K562 (cell line): ENCODE measurements around the gene SLBP.

ENCODE experiments used
- ELF1 ChIP-seq: fragments of 200-800 bp; sonication (Bioruptor generic); IDR thresholded peaks from 2 replicates; pipeline ENCODE4 v1.6.1; 2016; ENCODE audit warnings: missing genetic modification characterization, missing compliant biosample characterization
- ESRRA ChIP-seq: fragments of 450-650 bp; IDR thresholded peaks from 2 replicates; pipeline ENCODE4 v1.6.1; 2014; ENCODE audit warnings: low read depth, mild to moderate bottlenecking, moderate library complexity, borderline replicate concordance
- EZH2 ChIP-seq: IDR thresholded peaks from 2 replicates; pipeline ENCODE4 v1.6.1; 2012; ENCODE audit warnings: low read depth, mild to moderate bottlenecking, inconsistent platforms, low read length, borderline replicate concordance
- KDM1A ChIP-seq, 2 experiments: fragments of 450-650 bp; IDR thresholded peaks; 2 replicates each; pipeline ENCODE4 v1.6.1; 2016; ENCODE audit warnings: mild to moderate bottlenecking in 2 of 2
- SREBF1 ChIP-seq: fragments of 150-350 bp; IDR thresholded peaks from 2 replicates; pipeline ENCODE4 v1.6.1; 2014; ENCODE audit warnings: antibody characterized with exemption, low read depth, low read length, borderline replicate concordance
- TFAM ChIP-seq: fragments of 250-450 bp; sonication (Bioruptor Pico); conservative IDR thresholded peaks from 2 replicates; pipeline ENCODE4 v1.5.0; 2021; ENCODE audit warnings: mild to moderate bottlenecking, moderate library complexity
- TF ChIP-seq, protein P1 (sequence below), 2 experiments: fragments of 450-650 bp; formaldehyde crosslinking in 1 of 2; IDR thresholded peaks; 2 replicates each; pipeline versions ENCODE4 v1.4.0 to v1.6.1; 2014 to 2020; ENCODE audit warnings: mild to moderate bottlenecking in 2 of 2, borderline replicate concordance in 1 of 2, low read depth in 1 of 2
- TF ChIP-seq, protein P2 (sequence below), 3 experiments: IDR thresholded peaks in 2 of 3; conservative IDR thresholded peaks in 1 of 3; 2 replicates each; pipeline ENCODE4 v1.5.1; 2011 to 2012; ENCODE audit warnings: low read length in 3 of 3, mild to moderate bottlenecking in 3 of 3, control low read depth in 2 of 3, improper control_type of control experiment in 1 of 3, inconsistent platforms in 1 of 3, low read depth in 1 of 3, mixed read lengths in 1 of 3, moderate library complexity in 1 of 3; ENCODE audit not compliant: insufficient read depth in 2 of 3
- TF ChIP-seq, protein P3 (sequence below): sonication (generic); formaldehyde crosslinking; IDR thresholded peaks from 2 replicates; pipeline ENCODE4 v1.8.0; 2022; ENCODE audit warnings: mild to moderate bottlenecking, missing genetic modification reagents, borderline replicate concordance

DNA sequence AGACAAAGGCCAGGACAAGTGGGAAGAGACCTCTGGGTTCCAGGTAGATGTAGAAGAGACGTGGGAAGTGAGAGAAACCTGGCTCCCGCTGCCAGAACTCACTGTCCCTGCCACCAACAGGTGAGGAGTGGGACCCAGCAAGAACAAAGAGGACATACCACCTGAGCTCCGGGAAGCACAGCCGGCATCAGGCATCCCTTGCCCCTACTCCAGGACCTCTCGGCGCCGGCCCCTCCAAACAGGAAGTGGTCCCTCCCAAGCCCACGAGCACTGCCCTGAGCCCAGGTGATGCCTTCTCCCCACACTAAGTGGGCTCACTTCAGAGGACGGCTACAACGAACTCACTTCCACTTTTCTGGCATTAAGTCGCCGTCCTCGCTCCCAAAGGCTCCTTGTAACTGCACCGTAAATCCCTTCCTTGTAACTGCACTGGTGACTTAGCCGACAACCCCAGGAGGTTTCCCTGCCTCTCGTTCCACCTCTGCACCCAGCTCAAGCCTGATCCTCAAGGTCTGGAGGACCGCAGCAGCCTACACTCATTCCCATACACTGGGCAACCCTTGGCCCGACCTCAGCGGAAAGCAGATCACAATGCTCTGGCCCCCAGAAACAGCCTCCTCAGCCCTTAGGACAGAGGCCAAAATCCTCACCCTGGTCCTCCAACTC lies 36.9 kb downstream of the SLBP start:
- TF ChIP-seq SREBF1 (no peak), ESRRA (no peak), KDM1A (IDR thresholded peaks at IDR 0.05) (no peak), TFAM (CRISPR knock-in tag) (no peak), ELF1 (tag) (no peak), EZH2 (no peak)
- TF ChIP-seq, protein P1, sequence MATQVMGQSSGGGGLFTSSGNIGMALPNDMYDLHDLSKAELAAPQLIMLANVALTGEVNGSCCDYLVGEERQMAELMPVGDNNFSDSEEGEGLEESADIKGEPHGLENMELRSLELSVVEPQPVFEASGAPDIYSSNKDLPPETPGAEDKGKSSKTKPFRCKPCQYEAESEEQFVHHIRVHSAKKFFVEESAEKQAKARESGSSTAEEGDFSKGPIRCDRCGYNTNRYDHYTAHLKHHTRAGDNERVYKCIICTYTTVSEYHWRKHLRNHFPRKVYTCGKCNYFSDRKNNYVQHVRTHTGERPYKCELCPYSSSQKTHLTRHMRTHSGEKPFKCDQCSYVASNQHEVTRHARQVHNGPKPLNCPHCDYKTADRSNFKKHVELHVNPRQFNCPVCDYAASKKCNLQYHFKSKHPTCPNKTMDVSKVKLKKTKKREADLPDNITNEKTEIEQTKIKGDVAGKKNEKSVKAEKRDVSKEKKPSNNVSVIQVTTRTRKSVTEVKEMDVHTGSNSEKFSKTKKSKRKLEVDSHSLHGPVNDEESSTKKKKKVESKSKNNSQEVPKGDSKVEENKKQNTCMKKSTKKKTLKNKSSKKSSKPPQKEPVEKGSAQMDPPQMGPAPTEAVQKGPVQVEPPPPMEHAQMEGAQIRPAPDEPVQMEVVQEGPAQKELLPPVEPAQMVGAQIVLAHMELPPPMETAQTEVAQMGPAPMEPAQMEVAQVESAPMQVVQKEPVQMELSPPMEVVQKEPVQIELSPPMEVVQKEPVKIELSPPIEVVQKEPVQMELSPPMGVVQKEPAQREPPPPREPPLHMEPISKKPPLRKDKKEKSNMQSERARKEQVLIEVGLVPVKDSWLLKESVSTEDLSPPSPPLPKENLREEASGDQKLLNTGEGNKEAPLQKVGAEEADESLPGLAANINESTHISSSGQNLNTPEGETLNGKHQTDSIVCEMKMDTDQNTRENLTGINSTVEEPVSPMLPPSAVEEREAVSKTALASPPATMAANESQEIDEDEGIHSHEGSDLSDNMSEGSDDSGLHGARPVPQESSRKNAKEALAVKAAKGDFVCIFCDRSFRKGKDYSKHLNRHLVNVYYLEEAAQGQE (IDR thresholded peaks at IDR 0.05; ENCODE audit: borderline replicate concordance): no peak
- TF ChIP-seq, protein P1 (CRISPR knock-in tag; IDR thresholded peaks at IDR 0.05; ENCODE audit: low read depth): no peak
- TF ChIP-seq, protein P2, sequence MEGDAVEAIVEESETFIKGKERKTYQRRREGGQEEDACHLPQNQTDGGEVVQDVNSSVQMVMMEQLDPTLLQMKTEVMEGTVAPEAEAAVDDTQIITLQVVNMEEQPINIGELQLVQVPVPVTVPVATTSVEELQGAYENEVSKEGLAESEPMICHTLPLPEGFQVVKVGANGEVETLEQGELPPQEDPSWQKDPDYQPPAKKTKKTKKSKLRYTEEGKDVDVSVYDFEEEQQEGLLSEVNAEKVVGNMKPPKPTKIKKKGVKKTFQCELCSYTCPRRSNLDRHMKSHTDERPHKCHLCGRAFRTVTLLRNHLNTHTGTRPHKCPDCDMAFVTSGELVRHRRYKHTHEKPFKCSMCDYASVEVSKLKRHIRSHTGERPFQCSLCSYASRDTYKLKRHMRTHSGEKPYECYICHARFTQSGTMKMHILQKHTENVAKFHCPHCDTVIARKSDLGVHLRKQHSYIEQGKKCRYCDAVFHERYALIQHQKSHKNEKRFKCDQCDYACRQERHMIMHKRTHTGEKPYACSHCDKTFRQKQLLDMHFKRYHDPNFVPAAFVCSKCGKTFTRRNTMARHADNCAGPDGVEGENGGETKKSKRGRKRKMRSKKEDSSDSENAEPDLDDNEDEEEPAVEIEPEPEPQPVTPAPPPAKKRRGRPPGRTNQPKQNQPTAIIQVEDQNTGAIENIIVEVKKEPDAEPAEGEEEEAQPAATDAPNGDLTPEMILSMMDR (IDR thresholded peaks at IDR 0.05 in 2 of 3, conservative IDR thresholded peaks at IDR 0.05 in 1 of 3; ENCODE audit: insufficient read depth in 2 of 3, low read depth in 1 of 3, low read length in 3 of 3): no peak
- TF ChIP-seq, protein P3, sequence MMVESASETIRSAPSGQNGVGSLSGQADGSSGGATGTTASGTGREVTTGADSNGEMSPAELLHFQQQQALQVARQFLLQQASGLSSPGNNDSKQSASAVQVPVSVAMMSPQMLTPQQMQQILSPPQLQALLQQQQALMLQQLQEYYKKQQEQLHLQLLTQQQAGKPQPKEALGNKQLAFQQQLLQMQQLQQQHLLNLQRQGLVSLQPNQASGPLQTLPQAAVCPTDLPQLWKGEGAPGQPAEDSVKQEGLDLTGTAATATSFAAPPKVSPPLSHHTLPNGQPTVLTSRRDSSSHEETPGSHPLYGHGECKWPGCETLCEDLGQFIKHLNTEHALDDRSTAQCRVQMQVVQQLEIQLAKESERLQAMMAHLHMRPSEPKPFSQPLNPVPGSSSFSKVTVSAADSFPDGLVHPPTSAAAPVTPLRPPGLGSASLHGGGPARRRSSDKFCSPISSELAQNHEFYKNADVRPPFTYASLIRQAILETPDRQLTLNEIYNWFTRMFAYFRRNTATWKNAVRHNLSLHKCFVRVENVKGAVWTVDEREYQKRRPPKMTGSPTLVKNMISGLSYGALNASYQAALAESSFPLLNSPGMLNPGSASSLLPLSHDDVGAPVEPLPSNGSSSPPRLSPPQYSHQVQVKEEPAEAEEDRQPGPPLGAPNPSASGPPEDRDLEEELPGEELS (CRISPR knock-in tag): no peak
